Small intestine (tissue), 7 donors: ENCODE data around the gene ZBTB7B. TPM values are rescaled to one million over a fixed set of nuclear protein-coding genes. Genes with fewer than 3 reads are reported as not detected.
"Not testable (repeated sequence)": the region's sequence is repeated elsewhere in the genome, so short reads cannot be mapped to it uniquely, and the experiment has no call there.

ENCODE experiments used
- DNase-seq, 2 donors: peaks; one replicate each; pipeline versions ENCODE4 v3.0.0 to v3.0.0-alpha.2; 2013
- FAIRE-seq: peaks from 2 replicates; lab custom pipeline; 2012; peaks lifted over from hg19 to GRCh38; lab: Jason Lieb, UNC
- H3K27ac ChIP-seq, 3 donors: one replicate each; pipeline ENCODE4 v1.5.1; 2013; ENCODE audit warnings: low read length in 2 of 3, mild to moderate bottlenecking in 2 of 3, control low read depth in 1 of 3, inconsistent platforms in 1 of 3, low read depth in 1 of 3, moderate library complexity in 1 of 3
- H3K27me3 ChIP-seq, 3 donors: one replicate each; pipeline ENCODE4 v1.6.1; 2013; ENCODE audit warnings: low read length in 3 of 3, inconsistent platforms in 1 of 3; ENCODE audit not compliant: control insufficient read depth in 3 of 3, insufficient read depth in 3 of 3
- H3K36me3 ChIP-seq, 3 donors: one replicate each; pipeline ENCODE4 v1.6.1; 2013; ENCODE audit warnings: low read length in 3 of 3, inconsistent platforms in 1 of 3, low read depth in 1 of 3, mild to moderate bottlenecking in 1 of 3, moderate library complexity in 1 of 3; ENCODE audit not compliant: control insufficient read depth in 3 of 3, insufficient read depth in 2 of 3
- H3K4me1 ChIP-seq, 3 donors: one replicate each; pipeline ENCODE4 v1.6.1; 2013; ENCODE audit warnings: low read length in 2 of 3, inconsistent platforms in 1 of 3, low read depth in 1 of 3, mild to moderate bottlenecking in 1 of 3, moderate library complexity in 1 of 3; ENCODE audit not compliant: control insufficient read depth in 3 of 3, insufficient read depth in 2 of 3
- H3K4me3 ChIP-seq, 3 donors: one replicate each; pipeline ENCODE4 v1.5.1; 2013; ENCODE audit warnings: low read length in 3 of 3, control low read depth in 1 of 3, inconsistent platforms in 1 of 3, low read depth in 1 of 3, mild to moderate bottlenecking in 1 of 3, moderate library complexity in 1 of 3
- H3K9me3 ChIP-seq, 2 donors: one replicate each; pipeline ENCODE4 v1.6.1; 2013; ENCODE audit warnings: low read depth in 1 of 2, low read length in 1 of 2; ENCODE audit not compliant: control insufficient read depth in 2 of 2, insufficient read depth in 1 of 2
- whole genome bisulfite sequencing, 3 donors: extraction: QIAGEN DNeasy Blood & Tissue Kit; methylation state at CpG; one replicate each; pipeline ENCODE4 v1.1.7; 2013; 5-methylcytosine and 5-hydroxymethylcytosine counted together
- polyA plus RNA-seq, 4 donors: library from polyadenylated mRNA; stranded (reverse) in 3 of 4; unstranded in 1 of 4; fragments of 200-250 nt in 3 of 4; fragments of 120-200 nt in 1 of 4; gene quantifications; one replicate each; pipeline versions ENCODE4 v1.2.1 to v1.2.3, GENCODE V29; 2013
- donor health status: healthy with polysubstance abuse.
- donor health status: control.
- donor health status: control.
- donor health status: Bipolar disorder and iron deficiency.
- donor health status: healthy.

ZBTB7B gene
- polyA plus RNA-seq, 4 donors = 51.5 to 222 (median 115) TPM

DNA sequence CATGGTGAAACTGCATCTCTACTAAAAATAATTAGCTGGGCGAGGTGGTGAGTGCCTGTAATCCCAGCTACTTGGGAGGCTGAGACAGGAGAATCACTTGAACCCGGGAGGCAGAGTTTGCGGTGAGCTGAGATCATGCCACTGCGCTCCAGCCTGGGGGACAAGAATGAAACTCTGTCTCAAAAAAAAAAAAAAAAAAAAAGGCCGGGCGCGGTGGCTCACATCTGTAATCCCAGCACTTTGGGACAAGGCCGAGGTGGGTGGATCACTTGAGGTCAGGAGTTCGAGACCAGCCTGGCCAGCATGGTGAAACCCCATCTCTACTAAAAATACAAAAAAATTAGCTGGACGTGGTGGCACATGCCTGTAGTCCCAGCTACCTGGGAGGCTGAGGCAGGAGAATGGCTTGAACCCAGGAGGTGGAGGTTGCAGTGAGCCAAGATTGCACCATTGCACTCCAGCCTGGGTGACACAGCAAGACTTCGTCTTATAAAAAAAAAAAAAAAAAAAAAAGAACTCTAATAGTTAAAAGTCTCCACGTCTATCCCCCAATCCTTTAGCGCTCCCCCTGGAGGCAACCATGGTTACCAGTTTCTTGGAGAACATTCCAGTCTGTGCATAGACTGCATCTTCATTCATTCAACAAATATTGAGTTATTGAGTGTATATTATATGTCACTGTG is 7.2 kb upstream of the ZBTB7B start:
- H3K27ac ChIP-seq, H3K27me3 ChIP-seq, FAIRE-seq, H3K4me3 ChIP-seq, H3K9me3 ChIP-seq: not testable (repeated sequence)
- Histone ChIP-seq H3K4me1 (peaks cover 1 to 20% (median 3%) of the 10 kb centered on the region in 3 donors), H3K36me3 (peaks cover 1 to 23% (median 4%) of the 10 kb centered on the region in 3 donors)
- WGBS, 3 donors = 49 to 63% (median 58%) methylated on average over 10 to 13 of the region's 13 CpGs
- DNase-seq = peak; percentile 75 to 76

DNA sequence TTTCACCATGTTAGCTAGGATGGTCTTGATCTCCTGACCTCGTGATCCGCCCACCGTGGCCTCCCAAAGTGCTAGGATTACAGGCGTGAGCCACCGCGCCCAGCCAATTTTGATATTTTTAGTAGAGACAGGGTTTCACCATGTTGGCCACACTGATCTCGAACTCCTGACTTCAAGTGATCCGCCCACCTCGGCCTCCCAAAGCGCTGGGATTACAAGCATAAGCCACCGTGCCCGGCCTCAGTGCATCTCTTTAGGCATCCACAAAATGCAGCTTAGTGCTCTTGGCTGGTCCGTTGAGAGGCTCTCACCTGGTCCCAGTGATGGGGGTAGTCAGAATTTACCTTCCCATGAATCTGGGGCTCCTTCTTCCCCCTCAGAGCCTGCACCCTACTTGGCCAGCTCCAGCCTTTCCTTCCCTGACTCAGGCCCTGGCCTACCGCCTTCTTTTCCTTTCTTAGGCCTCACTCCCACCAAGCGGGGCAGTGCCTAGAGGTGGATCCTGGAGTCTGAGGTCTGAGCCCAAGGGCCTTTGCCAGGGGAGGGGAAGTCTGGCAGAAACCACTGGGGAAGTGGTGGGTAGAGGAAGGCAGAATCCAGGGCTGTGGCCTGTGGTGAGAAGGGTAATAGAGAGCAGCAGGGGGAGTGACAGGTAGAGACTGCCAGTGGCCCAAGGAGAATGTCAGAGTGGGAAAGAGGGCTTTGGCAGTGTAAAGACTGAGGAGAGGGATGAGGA is 5.5 kb upstream of the ZBTB7B start:
- 81 to 86% (median 84%) methylated on average over 15 of the region's 15 CpGs for WGBS, 3 donors
- H3K4me3 ChIP-seq = no peak overlapping the region
- H3K27me3 ChIP-seq = no peaks in the 10 kb centered on the region
- peaks cover 0 to 13% (median 4%) of the 10 kb centered on the region in 3 donors for H3K36me3 ChIP-seq
- peaks cover 1 to 20% (median 3%) of the 10 kb centered on the region in 3 donors for H3K4me1 ChIP-seq
- no peaks in the 10 kb centered on the region for H3K9me3 ChIP-seq
- FAIRE-seq (no peak), DNase-seq (no peak)
- no peak overlapping the region for H3K27ac ChIP-seq

DNA sequence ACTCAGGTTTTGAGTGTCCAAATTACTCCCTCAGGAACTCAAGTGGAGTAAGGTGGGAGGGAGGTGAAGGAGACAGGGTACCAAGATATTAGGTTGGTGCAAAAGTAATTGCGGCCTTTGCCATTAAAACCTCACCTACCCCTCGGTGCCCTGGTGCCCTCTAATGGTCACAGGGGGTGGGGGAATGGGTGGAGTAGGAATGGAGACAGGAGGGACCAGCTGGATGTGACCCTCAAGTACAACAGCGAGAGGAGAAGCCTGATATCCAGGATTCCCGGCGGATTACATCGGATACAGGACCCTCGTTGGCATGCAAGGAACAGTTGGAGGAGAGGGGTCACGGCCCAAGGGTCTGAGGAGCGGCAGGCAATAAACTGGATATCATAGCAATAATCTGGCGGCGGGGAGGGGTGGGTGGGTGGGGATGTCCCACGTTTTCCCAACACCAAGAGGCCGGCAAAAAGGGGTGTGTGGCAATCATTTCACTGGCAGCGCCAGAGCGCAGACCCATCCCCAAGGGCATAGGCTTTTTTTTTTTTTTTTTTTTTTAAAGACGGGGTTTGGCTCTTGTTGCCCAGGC is 4.3 kb upstream of the ZBTB7B start:
- Histone ChIP-seq H3K4me1 (peaks cover 1 to 20% (median 3%) of the 10 kb centered on the region in 3 donors), H3K9me3 (no peaks in the 10 kb centered on the region), H3K4me3 (no peak overlapping the region), H3K27ac (no peak overlapping the region), H3K36me3 (peaks cover 0 to 4% (median 0%) of the 10 kb centered on the region in 3 donors), H3K27me3 (no peaks in the 10 kb centered on the region)
- WGBS, 3 donors = 71 to 74% (median 71%) methylated on average over 15 to 16 of the region's 16 CpGs
- DNase-seq (no peak), FAIRE-seq (no peak)

DNA sequence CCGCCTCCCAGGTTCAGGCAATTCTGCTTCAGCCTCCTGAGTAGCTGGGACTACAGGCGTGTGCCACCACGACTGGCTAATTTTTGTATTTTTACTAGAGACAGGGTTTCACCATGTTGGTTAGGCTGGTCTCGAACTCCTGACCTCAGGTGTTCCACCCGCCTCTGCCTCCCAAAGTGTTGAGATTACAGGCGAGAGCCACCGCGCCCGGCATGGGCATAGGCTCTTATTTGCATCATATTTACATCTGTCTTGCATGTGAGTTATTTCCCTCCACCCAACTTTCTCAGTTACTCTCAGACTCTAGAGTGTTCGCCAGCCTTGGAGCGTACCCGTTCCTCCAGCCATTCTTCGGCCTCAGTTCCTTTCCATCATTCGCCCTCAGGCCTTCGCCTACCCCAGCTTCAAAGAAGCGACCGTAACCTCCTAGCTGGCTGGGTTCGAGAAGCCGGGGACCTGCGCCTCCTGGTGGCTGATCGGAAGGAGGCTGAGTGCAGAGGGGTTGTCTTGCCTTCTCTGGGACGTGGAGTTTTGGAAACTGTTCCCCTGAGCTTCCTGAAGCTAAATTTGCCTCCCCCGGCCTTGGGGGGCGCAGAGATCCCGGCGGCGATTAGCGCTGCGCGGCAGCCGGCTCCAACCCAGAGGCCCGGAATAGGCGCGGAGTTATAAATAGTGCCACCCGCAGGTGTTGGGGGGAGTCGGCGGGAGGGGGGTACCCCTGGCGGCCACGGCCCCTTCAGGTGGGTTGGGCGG is 3.6 kb upstream of the ZBTB7B start:
- peak overlapping the region; percentile 16 to 78 (median 77) for H3K4me3 ChIP-seq
- H3K27me3 ChIP-seq = no peaks in the 10 kb centered on the region
- FAIRE-seq (no peak), DNase-seq (peak; percentile 70 to 80)
- H3K36me3 ChIP-seq = no peaks in the 10 kb centered on the region
- peak overlapping the region; percentile 49 to 97 (median 51) for H3K27ac ChIP-seq
- 10 to 11% (median 11%) methylated on average over 40 of the region's 40 CpGs for WGBS, 3 donors
- H3K9me3 ChIP-seq = no peaks in the 10 kb centered on the region
- H3K4me1 ChIP-seq = peaks cover 1 to 20% (median 3%) of the 10 kb centered on the region in 3 donors

DNA sequence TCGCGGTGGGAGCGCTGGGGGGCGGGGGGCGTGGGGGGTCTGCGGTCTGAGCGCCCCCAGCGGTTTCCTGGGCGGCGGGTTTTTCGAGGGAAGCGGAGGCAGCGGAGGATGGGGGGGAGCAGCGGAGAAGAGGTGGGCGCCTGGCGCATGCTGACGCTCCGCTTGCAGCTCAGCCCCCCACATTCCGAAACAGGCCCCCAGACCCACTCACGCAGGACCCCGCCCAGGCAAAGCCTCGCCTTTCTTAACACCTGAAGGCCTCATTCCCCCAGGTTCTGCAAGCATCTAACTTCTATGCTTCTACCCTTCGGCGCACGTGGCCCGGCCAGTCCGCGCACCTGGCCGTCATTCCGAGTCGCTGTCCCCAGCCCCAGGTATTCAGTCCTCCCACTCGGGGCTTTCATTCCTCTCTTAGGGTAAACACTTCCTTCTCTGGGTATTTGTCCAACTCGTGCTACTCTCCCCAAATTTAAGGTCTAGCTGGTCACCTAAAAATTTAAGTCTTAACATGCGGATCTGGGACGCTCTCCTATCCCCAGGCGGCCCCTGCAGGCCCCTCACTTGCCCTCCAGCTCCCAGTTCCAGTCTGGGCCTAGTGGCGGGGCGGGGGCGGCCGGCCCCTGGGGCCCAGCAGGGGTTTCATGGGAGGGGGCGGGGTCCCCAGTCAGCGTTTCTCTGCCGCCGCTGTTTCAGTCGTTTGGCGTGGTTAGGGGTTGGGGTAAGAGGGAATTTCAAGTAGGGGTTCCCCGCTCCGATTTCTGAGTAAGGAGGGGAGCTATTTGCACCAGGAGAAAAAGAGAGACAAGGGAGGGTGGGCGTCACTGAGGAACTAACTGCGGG is 2.8 kb upstream of the ZBTB7B start:
- peak overlapping the region; percentile 70 to 78 (median 77) for H3K4me3 ChIP-seq
- peaks cover 0 to 8% (median 0%) of the 10 kb centered on the region in 3 donors for H3K36me3 ChIP-seq
- 2 to 5% (median 3%) methylated on average over 37 to 50 of the region's 50 CpGs for WGBS, 3 donors
- peak overlapping the region; percentile 91 to 97 (median 94) for H3K27ac ChIP-seq
- no peak for FAIRE-seq
- H3K27me3 ChIP-seq = no peaks in the 10 kb centered on the region
- peaks cover 1 to 24% (median 8%) of the 10 kb centered on the region in 3 donors for H3K4me1 ChIP-seq
- DNase-seq = peak; percentile 60 to 78
- H3K9me3 ChIP-seq = no peaks in the 10 kb centered on the region

DNA sequence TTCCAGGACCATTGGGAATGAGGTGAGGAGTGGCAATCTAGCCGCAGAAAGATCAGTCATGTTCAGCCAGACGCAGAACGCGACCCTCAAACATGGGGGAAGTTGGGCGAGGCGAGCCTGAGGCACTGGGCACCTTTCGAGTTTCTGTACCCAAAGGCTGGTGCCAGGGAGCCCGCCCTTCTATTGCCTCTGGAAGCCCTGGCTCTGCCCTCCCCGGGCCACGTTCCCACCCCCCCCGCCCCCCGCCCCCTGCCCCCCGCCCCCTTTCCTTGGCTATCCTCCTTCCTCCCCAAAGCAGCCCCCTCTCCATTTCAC is 2.2 kb upstream of the ZBTB7B start:
- peak overlapping the region; percentile 70 to 78 (median 77) for H3K4me3 ChIP-seq
- FAIRE-seq (no peak), DNase-seq (no peak)
- peaks cover 1 to 28% (median 13%) of the 10 kb centered on the region in 3 donors for H3K4me1 ChIP-seq
- peaks cover 0 to 12% (median 0%) of the 10 kb centered on the region in 3 donors for H3K36me3 ChIP-seq
- H3K27ac ChIP-seq = peak overlapping the region; percentile 91 to 97 (median 94)
- H3K9me3 ChIP-seq = no peaks in the 10 kb centered on the region
- no peaks in the 10 kb centered on the region for H3K27me3 ChIP-seq
- 1 to 3% (median 2%) methylated on average over 7 to 11 of the region's 13 CpGs for whole genome bisulfite sequencing, 3 donors

DNA sequence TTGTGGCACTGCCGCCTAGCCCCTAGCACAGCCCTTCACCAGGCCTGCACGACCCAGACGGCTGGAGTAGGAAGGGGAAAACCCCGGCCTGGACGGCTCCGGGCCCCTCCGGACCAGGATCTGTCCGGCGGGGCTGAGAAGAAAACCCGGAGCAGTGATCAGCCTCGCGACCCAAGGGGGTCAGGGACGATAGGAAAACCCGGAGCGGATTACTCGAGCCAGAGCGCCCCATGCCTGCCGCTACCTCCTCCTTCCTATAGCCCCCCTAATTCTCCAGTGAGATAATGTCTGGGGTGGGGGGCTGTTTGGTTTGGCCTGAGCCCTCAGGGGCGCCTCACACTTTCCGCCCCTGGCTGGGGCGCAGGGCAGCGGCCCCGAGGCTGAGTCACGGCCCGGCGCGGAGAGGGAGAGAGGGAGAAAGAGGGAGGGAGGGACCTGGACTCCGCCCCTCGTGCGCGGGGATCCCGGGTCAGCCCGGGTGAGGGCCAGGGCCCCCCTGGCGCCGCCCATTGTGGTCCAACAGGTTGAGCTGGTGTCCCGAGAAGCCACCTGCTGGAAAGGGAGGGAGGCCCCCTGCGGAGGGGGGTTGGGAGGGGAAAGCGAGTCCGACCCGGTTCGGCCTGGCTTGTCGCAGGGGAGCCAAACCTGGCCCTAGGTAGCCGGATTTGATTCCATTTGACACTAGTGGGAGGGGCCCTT is 1.7 kb upstream of the ZBTB7B start:
- Histone ChIP-seq H3K36me3 (peaks cover 0 to 17% (median 0%) of the 10 kb centered on the region in 3 donors), H3K27me3 (no peaks in the 10 kb centered on the region), H3K4me1 (peaks cover 3 to 33% (median 18%) of the 10 kb centered on the region in 3 donors), H3K4me3 (peak overlapping the region; percentile 70 to 78 (median 77)), H3K27ac (peak overlapping the region; percentile 91 to 97 (median 94)), H3K9me3 (no peaks in the 10 kb centered on the region)
- FAIRE-seq (no peak), DNase-seq (peak; percentile 96 to 99)
- 0 to 1% (median 1%) methylated on average over 33 to 43 of the region's 43 CpGs for WGBS, 3 donors
